ENCODE measurements around the gene SMAGP.
"Not testable (repeated sequence)": the region's sequence is repeated elsewhere in the genome, so short reads cannot be mapped to it uniquely, and the experiment has no call there.

DNA sequence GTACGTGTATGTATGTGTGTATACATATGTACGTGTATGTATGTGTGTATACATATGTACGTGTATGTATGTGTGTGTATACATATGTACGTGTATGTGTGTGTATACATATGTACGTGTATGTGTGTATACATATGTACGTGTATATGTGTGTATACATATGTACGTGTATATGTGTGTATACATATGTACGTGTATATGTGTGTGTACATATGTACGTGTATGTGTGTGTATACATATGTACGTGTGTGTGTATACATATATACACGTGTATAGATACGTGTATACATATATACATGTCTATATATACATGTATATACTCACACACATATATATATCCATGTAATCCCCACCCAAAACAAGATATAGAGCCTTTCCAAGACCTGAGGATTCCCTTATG, 50.4 kb downstream of the SMAGP start:
- not testable (repeated sequence) for TF ChIP-seq CTCF (optimal IDR thresholded peaks at IDR 0.05 in 1 of 3, IDR thresholded peaks at IDR 0.05 in 1 of 3, conservative IDR thresholded peaks at IDR 0.05 in 1 of 3; ENCODE audit: extremely low read depth in 1 of 3, insufficient read depth in 2 of 3, low read length in 3 of 3); EZH2 (IDR thresholded peaks at IDR 0.05; ENCODE audit: low read length)
